ENCODE results near the gene KCNK3.

GRCh38 chr2:26645762-26646161 lies 46.8 kb upstream of the KCNK3 start:
- TF ChIP-seq CTCF (IDR thresholded peaks at IDR 0.05) (no peak), POLR2A (IDR thresholded peaks at IDR 0.05) (no peak)
